Inflammatory macrophage treated with lipopolysaccharide for 4 hours (primary cell): ENCODE results near the gene C14orf119.

Experiments used
- DNase-seq: peaks from one replicate; pipeline ENCODE4 v3.0.0-alpha.2; 2020

The C14orf119 gene

GRCh38 chr14:23062002-23062401 lies 33.3 kb upstream of the C14orf119 start:
- peak; percentile 20 for DNase-seq

GRCh38 chr14:23063601-23064000 lies 31.7 kb upstream of the C14orf119 start:
- no peak for DNase-seq

- no peak for DNase-seq
Measured at GRCh38 chr14:23066368-23066767, 28.9 kb upstream of the C14orf119 start.

- DNase-seq: no peak
Measured at GRCh38 chr14:23066855-23067744, 28.2 kb upstream of the C14orf119 start.

- DNase-seq: no peak
Measured at GRCh38 chr14:23067847-23068788, 27.2 kb upstream of the C14orf119 start.

DNA sequence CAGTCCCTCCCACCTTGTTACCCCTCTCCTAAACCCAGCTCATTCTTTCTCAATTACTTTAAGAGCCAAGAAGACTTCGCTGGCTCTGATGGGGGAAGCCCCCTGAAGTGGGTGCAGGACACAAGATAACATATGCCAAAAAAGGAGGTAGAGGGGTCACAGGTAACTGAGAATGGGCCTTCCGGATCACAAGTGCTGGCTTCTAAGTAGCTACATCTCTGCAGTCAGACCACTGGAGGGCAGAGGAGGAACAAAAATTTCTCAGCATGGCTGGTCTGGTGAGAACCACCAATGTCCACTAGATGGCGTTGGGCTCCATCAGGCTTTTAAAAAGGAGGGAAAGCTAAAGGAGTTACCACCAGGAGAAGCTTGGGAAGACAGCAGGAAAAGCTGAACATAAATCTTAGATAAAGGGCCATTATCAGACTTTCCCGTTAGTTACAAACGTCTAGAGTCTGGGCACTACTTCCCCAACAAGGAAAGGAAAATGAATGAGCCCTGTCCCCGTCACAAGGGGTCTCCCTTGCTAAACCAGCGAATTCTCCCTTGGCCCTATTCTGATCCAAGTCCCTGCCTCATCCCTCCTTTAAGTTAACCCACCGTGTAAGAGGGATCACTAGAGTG lies 26.4 kb upstream of the C14orf119 start:
- peak; percentile 80 for DNase-seq

GRCh38 chr14:23069413-23069806 lies 25.9 kb upstream of the C14orf119 start:
- peak; percentile 29 for DNase-seq

DNA sequence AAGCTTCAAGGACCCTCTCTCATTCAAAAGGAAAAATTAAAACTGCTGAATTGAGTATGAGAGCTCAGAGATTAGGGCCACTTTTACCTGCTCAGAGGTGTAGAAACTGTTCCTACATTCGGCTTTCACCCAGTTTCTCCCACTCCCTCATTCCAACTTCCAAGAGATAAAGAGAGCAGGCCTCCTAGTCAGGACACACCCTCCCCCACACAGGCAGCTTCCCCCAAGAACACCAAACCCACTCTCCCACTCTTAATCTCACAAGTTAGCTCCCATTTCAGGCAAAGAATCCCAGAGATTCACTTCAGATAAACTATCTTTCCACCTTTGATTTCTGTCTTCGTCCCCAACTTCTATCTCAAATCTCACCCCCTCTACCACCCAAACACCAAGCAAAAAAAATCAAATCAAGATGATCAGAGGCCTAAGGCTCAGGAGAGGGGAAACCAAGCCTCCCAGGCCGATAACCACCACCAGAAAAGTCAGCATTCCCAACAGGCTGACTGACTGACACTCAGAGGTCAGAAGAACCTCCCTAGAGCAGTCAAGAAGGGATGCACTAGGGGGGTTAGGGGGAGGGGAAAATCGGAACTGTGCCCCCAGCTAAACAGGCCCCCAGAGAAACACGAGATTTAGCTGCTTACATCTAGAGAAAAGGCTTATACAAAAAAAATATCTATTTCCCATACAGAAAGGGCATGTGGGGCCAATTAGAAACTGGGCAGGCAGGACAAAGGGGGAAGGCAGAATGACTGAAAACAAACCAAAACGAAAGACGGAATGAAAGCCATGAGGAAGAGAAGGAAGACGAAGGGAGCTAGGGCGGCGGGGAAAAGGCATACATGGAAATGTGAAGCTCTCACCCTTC lies 24.8 kb upstream of the C14orf119 start:
- peak; percentile 37 for DNase-seq

- peak; percentile 81 for DNase-seq
Measured at GRCh38 chr14:23071244-23071920, 23.9 kb upstream of the C14orf119 start.

- DNase-seq: no peak
Measured at GRCh38 chr14:23071921-23072539, 23.3 kb upstream of the C14orf119 start.

- DNase-seq: no peak
Measured at GRCh38 chr14:23074906-23075305, 20.4 kb upstream of the C14orf119 start.

- peak; percentile 49 for DNase-seq
Measured at GRCh38 chr14:23076785-23077408, 18.4 kb upstream of the C14orf119 start.

GRCh38 chr14:23077962-23078361 lies 17.3 kb upstream of the C14orf119 start:
- no peak for DNase-seq

DNA sequence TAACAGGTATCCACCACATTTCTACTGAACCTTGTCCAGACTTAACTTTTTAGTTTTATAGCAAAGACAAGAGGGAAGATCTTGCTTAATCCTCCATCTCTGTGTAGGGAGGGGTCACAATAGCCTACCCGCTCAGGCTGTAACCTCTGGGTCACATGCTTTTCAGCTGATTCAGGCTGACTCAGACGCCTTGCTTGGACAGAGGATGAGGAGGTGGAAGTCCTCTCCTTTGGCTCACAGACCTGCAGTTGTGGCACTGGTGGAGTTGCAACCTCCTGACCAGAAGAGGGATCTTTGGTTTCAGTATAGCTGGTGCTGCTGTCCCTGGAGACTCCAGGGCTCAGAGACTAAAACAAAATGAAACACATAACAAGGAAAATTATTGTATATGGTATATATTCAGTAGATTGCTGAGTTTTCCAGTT lies 16.6 kb upstream of the C14orf119 start:
- peak; percentile 98 for DNase-seq

DNA sequence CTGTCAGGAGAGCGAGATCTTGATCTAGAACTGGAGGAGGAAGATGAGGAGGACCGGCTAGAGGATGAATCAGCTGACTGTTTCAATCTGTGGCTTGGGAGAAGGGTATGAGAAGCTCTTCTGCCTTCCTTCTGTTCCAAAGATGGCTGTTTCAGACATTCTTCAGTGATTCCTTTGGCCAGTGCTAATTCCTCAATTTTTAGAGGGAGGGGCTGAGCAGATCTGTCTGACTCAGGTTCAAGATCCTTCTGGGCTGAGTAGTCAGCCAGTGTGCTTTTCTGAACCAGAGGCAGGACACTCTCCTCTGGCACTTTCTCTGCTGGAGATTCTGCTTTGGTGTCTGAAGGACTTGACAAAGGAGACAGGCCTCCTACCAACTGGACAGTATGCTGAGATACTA lies 15.6 kb upstream of the C14orf119 start:
- peak; percentile 26 for DNase-seq

DNA sequence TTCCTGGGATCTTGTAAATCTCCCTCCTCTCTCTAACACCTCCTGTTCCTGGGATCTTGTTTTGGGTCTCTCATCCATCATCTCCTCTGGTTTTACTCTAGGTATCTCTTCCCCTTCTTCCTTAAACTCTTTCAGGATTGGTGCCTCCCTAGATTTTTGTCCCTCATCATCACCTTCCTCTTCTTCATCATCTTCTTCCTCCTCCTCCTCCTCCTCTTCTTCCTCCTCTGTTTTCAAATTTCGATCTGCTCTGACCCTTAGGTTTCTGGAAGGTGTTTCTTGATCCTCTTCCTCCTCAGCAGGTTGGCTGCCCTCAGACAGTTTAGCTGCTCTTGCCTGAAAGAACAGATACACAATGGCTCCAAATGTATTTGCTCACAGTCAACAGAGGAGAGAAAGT lies 14.8 kb upstream of the C14orf119 start:
- no peak for DNase-seq

DNA sequence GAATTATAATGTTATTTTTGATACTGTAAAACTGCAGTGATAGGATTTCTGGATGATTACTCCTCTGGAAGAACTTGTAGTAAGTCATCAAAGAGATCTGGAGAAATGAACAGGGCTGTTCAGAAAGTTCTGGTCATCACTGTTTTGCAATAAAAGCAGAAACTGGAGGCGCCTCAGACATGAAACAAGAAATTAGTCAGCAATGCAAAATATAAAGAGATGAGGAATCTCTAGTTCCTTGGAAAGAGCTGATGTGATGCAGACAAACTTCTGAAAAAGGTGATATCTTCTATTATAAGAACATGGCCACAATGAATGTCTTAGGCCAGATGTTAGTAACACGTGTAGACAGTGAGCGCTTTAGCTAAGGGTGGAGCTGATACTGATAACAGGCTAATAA lies 9.8 kb upstream of the C14orf119 start:
- DNase-seq: peak; percentile 90

- DNase-seq: no peak
Measured at GRCh38 chr14:23086565-23086964, 8.7 kb upstream of the C14orf119 start.

GRCh38 chr14:23089498-23090253 lies 5.6 kb upstream of the C14orf119 start:
- DNase-seq: no peak

DNA sequence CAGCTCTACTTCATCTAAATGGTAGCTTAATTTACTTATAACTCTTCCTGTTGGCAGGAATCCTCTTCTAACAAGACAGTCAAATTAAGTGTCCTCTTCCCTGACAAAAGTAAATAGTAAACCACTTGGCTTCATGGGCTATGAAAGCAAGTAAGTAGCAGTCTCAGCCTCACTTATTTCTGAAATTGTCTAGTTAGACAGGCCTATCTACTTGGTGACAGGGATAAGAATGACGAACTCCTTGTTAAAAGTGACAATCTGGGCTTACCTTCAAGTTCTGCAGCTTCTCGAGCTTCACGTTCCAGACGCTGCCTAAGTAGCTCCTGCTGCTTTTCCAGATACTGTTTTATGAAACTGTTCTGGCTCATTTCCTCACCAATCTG lies 5.1 kb upstream of the C14orf119 start:
- no peak for DNase-seq
